ENCODE measurements around the gene HRH3. TPM values are rescaled to one million over a fixed set of nuclear protein-coding genes. Genes with fewer than 3 reads are reported as not detected.

Gene HRH3
- total RNA-seq, 6 experiments from 2014 or later, result not detected

DNA sequence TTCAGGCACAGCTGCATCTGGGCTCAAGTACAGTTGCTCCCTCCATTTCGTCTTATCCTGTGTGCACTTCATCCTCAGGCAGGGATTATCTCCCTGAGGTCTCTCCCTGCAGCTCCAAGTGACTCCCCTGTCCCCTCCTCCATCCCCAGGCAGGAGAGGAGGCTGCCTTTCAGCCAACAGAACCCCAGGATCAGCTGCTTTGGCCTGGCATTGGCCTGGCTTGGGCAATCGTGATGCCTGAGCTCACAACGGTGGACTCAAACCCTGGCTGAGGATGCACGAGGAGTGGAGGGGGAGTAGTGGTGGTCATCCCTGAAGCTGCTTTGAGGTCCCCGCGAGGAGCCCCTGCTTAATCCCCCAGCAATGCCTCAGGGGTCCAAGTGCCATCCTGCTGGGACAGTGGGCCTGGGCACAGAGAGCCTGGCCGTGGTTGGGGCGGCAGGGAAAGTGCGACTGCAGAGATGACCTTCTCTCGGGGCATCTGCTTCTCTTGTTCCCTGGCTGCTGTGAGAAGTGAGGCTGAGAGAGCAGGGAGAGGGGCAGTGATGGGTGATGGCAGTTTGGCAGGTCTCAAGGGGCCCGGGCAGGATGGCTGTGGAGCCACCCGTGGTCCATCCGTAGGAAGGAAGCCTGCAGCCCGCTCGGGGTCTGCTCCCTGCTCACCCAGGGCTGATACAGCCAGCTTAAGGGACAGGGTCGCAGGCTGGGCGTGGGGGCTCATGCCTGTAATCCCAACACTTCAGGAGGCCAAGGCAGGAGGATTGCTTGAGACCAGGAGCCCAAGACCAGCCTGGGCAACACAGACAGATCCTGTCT, 6.0 kb upstream of the HRH3 start:
- DNase-seq, result no peak
- no peaks in the 10 kb centered on the region for H3K27me3 ChIP-seq
- 68% methylated on average over 9 of the region's 17 CpGs for WGBS (ENCODE audit: insufficient coverage, low coverage, low lambda C conversion rate, missing lambda C conversion rate)
- intact Hi-C loops (cut with DNase I), result no loop called here
- no peaks in the 10 kb centered on the region for H3K4me1 ChIP-seq
- ATAC-seq, result no peak
- H3K9me3 ChIP-seq, result no peaks in the 10 kb centered on the region
- H3K36me3 ChIP-seq, result no peaks in the 10 kb centered on the region
- H3K4me3 ChIP-seq, result no peak overlapping the region
- no peak overlapping the region for H3K27ac ChIP-seq
- TF ChIP-seq POLR2A (IDR thresholded peaks at IDR 0.05) (no peak), CTCF (IDR thresholded peaks at IDR 0.05) (no peak)

GRCh38 chr20:62225026-62225425, 4.9 kb upstream of the HRH3 start:
- 88% methylated on average over 3 of the region's 13 CpGs for WGBS (ENCODE audit: insufficient coverage, low coverage, low lambda C conversion rate, missing lambda C conversion rate)
- no peaks in the 10 kb centered on the region for H3K36me3 ChIP-seq
- H3K4me1 ChIP-seq, result peaks cover 0 to 5% (median 0%) of the 10 kb centered on the region in 4 donors
- intact Hi-C loops (cut with DNase I), result no loop called here
- H3K27ac ChIP-seq, result no peak overlapping the region
- H3K4me3 ChIP-seq, result no peak overlapping the region
- ATAC-seq (no peak), DNase-seq (no peak)
- no peaks in the 10 kb centered on the region for H3K9me3 ChIP-seq
- TF ChIP-seq POLR2A (IDR thresholded peaks at IDR 0.05), result no peak
- no peak for TF ChIP-seq CTCF (IDR thresholded peaks at IDR 0.05)
- H3K27me3 ChIP-seq, result no peaks in the 10 kb centered on the region

GRCh38 chr20:62224113-62224855, 4.2 kb upstream of the HRH3 start:
- H3K9me3 ChIP-seq, result no peaks in the 10 kb centered on the region
- H3K27me3 ChIP-seq, result no peaks in the 10 kb centered on the region
- DNase-seq, result no peak

GRCh38 chr20:62223571-62223970, 3.5 kb upstream of the HRH3 start:
- WGBS (ENCODE audit: insufficient coverage, low coverage, low lambda C conversion rate, missing lambda C conversion rate), result 74% methylated on average over 6 of the region's 9 CpGs
- intact Hi-C loops (cut with DNase I), result no loop called here
- Histone ChIP-seq H3K9me3 (no peaks in the 10 kb centered on the region), H3K4me3 (no peak overlapping the region), H3K36me3 (no peaks in the 10 kb centered on the region), H3K4me1 (peaks cover 0 to 9% (median 0%) of the 10 kb centered on the region in 4 donors), H3K27me3 (peaks cover 0 to 5% of the 10 kb centered on the region in 2 donors), H3K27ac (no peak overlapping the region)
- DNase-seq (no peak), ATAC-seq (no peak)
- TF ChIP-seq CTCF (IDR thresholded peaks at IDR 0.05) (no peak), POLR2A (IDR thresholded peaks at IDR 0.05) (no peak)

More at GRCh38 chr20:62224113-62224855, 4.2 kb upstream of the HRH3 start:
- peaks cover 0 to 8% (median 0%) of the 10 kb centered on the region in 4 donors for H3K4me1 ChIP-seq
- no peak overlapping the region for H3K4me3 ChIP-seq
- no peak for ATAC-seq
- TF ChIP-seq POLR2A (IDR thresholded peaks at IDR 0.05) (no peak), CTCF (IDR thresholded peaks at IDR 0.05) (no peak)
- intact Hi-C loops (cut with DNase I), result no loop called here
- WGBS (ENCODE audit: insufficient coverage, low coverage, low lambda C conversion rate, missing lambda C conversion rate), result 40% methylated on average over 11 of the region's 21 CpGs
- H3K36me3 ChIP-seq, result no peaks in the 10 kb centered on the region
- H3K27ac ChIP-seq, result no peak overlapping the region
